WTC11 (cell line): ENCODE results near the gene OTULIN. TPM values are rescaled to one million over a fixed set of nuclear protein-coding genes. Genes with fewer than 3 reads are reported as not detected.

Experiments
- ATAC-seq: fragments of 200-7000 bp; cut with Tn5 transposase; 2 replicates; pipeline ENCODE4 v1.10.0; 2021; ENCODE audit warnings: mild to moderate bottlenecking, moderate library complexity
- CTCF ChIA-PET: fragments of 300-600 bp; sonication (Branson Sonifier 250); formaldehyde crosslinking; loops from one replicate; lab custom pipeline; 2021; ENCODE audit warnings: antibody characterized with exemption; lab: Charles Lee
- POLR2A ChIA-PET: fragments of 350-600 bp; sonication (Branson Sonifier 250); formaldehyde crosslinking; loops from one replicate; lab custom pipeline; 2021; ENCODE audit warnings: antibody characterized with exemption; lab: Charles Lee
- DNase-seq: peaks from one replicate; pipeline ENCODE4 v3.0.0; 2021; ENCODE audit warnings: low spot score
- H3K27ac Mint-ChIP-seq: 2 replicates; pipeline ENCODE4 v1.8.0; 2021; ENCODE audit warnings: mixed read lengths
- H3K27me3 Mint-ChIP-seq: 2 replicates; pipeline ENCODE4 v1.8.0; 2021; ENCODE audit warnings: low read depth, mild to moderate bottlenecking, moderate library complexity, mixed read lengths
- H3K36me3 Mint-ChIP-seq: 2 replicates; pipeline ENCODE4 v1.8.0; 2021; ENCODE audit warnings: mixed read lengths
- H3K4me1 Mint-ChIP-seq: 2 replicates; pipeline ENCODE4 v1.8.0; 2022; ENCODE audit warnings: mixed read lengths
- H3K4me3 Mint-ChIP-seq: 2 replicates; pipeline ENCODE4 v1.8.0; 2021; ENCODE audit warnings: mild to moderate bottlenecking, moderate library complexity, mixed read lengths
- H3K9me3 Mint-ChIP-seq: 2 replicates; pipeline ENCODE4 v1.8.0; 2021; ENCODE audit warnings: mixed read lengths
- ARID4B ChIP-seq: sonication (generic); formaldehyde crosslinking; IDR thresholded peaks from 2 replicates; pipeline ENCODE4 v1.8.0; 2023; ENCODE audit warnings: missing genetic modification reagents, mild to moderate bottlenecking, borderline replicate concordance
- CTCF ChIP-seq: fragments of 200-600 bp; IDR thresholded peaks from 2 replicates; pipeline ENCODE4 v1.8.0; 2022; ENCODE audit warnings: antibody characterized with exemption
- FOXP4 ChIP-seq: sonication (generic); formaldehyde crosslinking; IDR thresholded peaks from 2 replicates; pipeline ENCODE4 v1.8.0; 2022; ENCODE audit warnings: mild to moderate bottlenecking, missing genetic modification reagents
- MLX ChIP-seq: sonication (generic); formaldehyde crosslinking; IDR thresholded peaks from 2 replicates; pipeline ENCODE4 v1.8.1; 2023; ENCODE audit warnings: mild to moderate bottlenecking, missing genetic modification reagents, moderate library complexity
- RORB ChIP-seq: fragments of 250-450 bp; sonication (Bioruptor Pico); IDR thresholded peaks from 2 replicates; pipeline ENCODE4 v1.9.0; 2021; ENCODE audit warnings: mild to moderate bottlenecking
- SP1 ChIP-seq: sonication (generic); formaldehyde crosslinking; conservative IDR thresholded peaks from 2 replicates; pipeline ENCODE4 v1.8.1; 2022; ENCODE audit warnings: missing genetic modification reagents
- ZNF532 ChIP-seq: fragments of 250-450 bp; sonication (Bioruptor Pico); IDR thresholded peaks from 2 replicates; pipeline ENCODE4 v1.9.0; 2021; ENCODE audit warnings: mild to moderate bottlenecking, borderline replicate concordance
- total RNA-seq: library from RNA; stranded (reverse); gene quantifications from 3 replicates; pipeline ENCODE4 v1.2.3, GENCODE V29; 2021

OTULIN gene
- total RNA-seq, 1 experiment from 2014 or later, result 25.0 TPM

- TF ChIP-seq CTCF (no peak), MLX (CRISPR knock-in tag) (no peak), RORB (CRISPR knock-in tag) (no peak), ZNF532 (no peak), ARID4B (CRISPR knock-in tag) (no peak), SP1 (CRISPR knock-in tag) (no peak)
Observed at GRCh38 chr5:14684757-14685156, 20.2 kb downstream of the OTULIN start (continued).

- ATAC-seq, result peak; percentile 78
- Mint-ChIP-seq H3K27ac (0 out of 2 replicates have a peak overlapping the region, but pooled peaks have one; percentile 57), H3K27me3 (no peaks in the 10 kb centered on the region), H3K36me3 (peaks cover 45% of the 10 kb centered on the region), H3K9me3 (peaks cover 11% of the 10 kb centered on the region; the same call in 1 of the 2 replicates), H3K4me1 (peaks cover 6% of the 10 kb centered on the region), H3K4me3 (no peak overlapping the region)
- TF ChIP-seq FOXP4, result no peak
- TF ChIP-seq CTCF, result peak; percentile 33
- DNase-seq, result peak; percentile 33
- ChIA-PET POLR2A (no interaction called here), CTCF (interaction anchor here (0.5 to 4.0 kb wide), 27 partner anchors 8 to 498 kb away, joined by 3 to 28 read pairs (median 4); partner anchors contain the start of gene OTULIN)
Observed at GRCh38 chr5:14685757-14686156, 21.2 kb downstream of the OTULIN start.
